HepG2 (cell line): ENCODE measurements around the gene SULT1B1. TPM values are rescaled to one million over a fixed set of nuclear protein-coding genes. Genes with fewer than 3 reads are reported as not detected.

Source experiments
- ATAC-seq: fragments of 200-7000 bp; cut with Tn5 transposase; 3 replicates; pipeline ENCODE4 v1.9.1; 2020; ENCODE audit warnings: mild to moderate bottlenecking, moderate library complexity
- BruUV-seq: library from RNA; stranded (reverse); fragments of 400-500 nt; replicated peaks from 2 replicates; lab custom pipeline; 2021; lab: Mats Ljungman, UMichigan
- CTCF ChIA-PET: fragments of 300-600 bp; formaldehyde crosslinking; extraction: SDS; loops from one replicate; lab custom pipeline; 2021; ENCODE audit warnings: low total read pairs, inconsistent platforms, low intra/inter-chr PET ratio; lab: Yijun Ruan, JAX
- POLR2A ChIA-PET: fragments of 350-600 bp; sonication (Branson Sonifier 250); formaldehyde crosslinking; loops from one replicate; lab custom pipeline; 2020; ENCODE audit warnings: antibody characterized with exemption, inconsistent platforms; lab: Yijun Ruan, JAX
- DNase-seq: peaks from one replicate; pipeline ENCODE4 v3.0.0-alpha.2; 2015; ENCODE audit warnings: low spot score
- FAIRE-seq: peaks from 3 replicates; lab custom pipeline; 2011; peaks lifted over from hg19 to GRCh38; lab: Jason Lieb, UNC
- H2AFZ ChIP-seq: one replicate; pipeline ENCODE4 v1.6.1; 2011; ENCODE audit warnings: low read length, inconsistent platforms
- H3K27ac ChIP-seq: fragments of 300-600 bp; 3 replicates; pipeline ENCODE4 v1.8.0; 2011; ENCODE audit warnings: mixed run types, mild to moderate bottlenecking, mixed read lengths, low read length, inconsistent platforms; ENCODE audit not compliant: insufficient read depth; ENCODE audit errors: extremely low read length
- H3K27me3 ChIP-seq, 2 experiments: fragments of 200-600 bp in 1 of 2; 2 replicates in 1 of 2; 3 replicates in 1 of 2; pipeline versions ENCODE4 v1.6.0 to v1.8.0; 2011; ENCODE audit warnings: low read length in 2 of 2, mild to moderate bottlenecking in 2 of 2, moderate library complexity in 2 of 2, inconsistent platforms in 1 of 2; ENCODE audit not compliant: insufficient read depth in 2 of 2, control insufficient read depth in 1 of 2
- H3K36me3 ChIP-seq, 2 experiments: fragments of 200-600 bp in 1 of 2; replicated peaks in 1 of 2; 2 replicates in 1 of 2; 3 replicates in 1 of 2; pipeline versions ENCODE4 v1.5.1 to v1.8.0; 2011; ENCODE audit warnings: low read length in 2 of 2, inconsistent platforms in 1 of 2; ENCODE audit not compliant: insufficient read depth in 2 of 2, control insufficient read depth in 1 of 2
- H3K4me1 ChIP-seq: 2 replicates; pipeline ENCODE4 v1.5.1; 2012; ENCODE audit warnings: low read length, inconsistent platforms; ENCODE audit not compliant: insufficient read depth
- H3K4me2 ChIP-seq: 2 replicates; pipeline ENCODE4 v1.6.0; 2011; ENCODE audit warnings: low read depth, low read length, inconsistent platforms
- H3K4me3 ChIP-seq, 3 experiments: fragments of 200-600 bp in 1 of 3; sonication (generic), shearing (Covaris generic) in 1 of 3; replicated peaks in 1 of 3; 2 replicates each; pipeline ENCODE4 v1.5.1; 2011 to 2016; ENCODE audit warnings: low read length in 3 of 3, inconsistent platforms in 2 of 3, low read depth in 2 of 3, mild to moderate bottlenecking in 2 of 3, control low read depth in 1 of 3, mixed read lengths in 1 of 3; ENCODE audit not compliant: insufficient read depth in 1 of 3
- H3K79me2 ChIP-seq: one replicate; pipeline ENCODE4 v1.6.1; 2011; ENCODE audit warnings: low read length, inconsistent platforms; ENCODE audit not compliant: insufficient read depth
- H3K9ac ChIP-seq: 2 replicates; pipeline ENCODE4 v1.6.0; 2011; ENCODE audit warnings: mild to moderate bottlenecking, low read depth, low read length, inconsistent platforms; ENCODE audit not compliant: insufficient read depth
- H3K9me3 ChIP-seq: 2 replicates; pipeline ENCODE4 v1.5.1; 2012; ENCODE audit warnings: mild to moderate bottlenecking, low read length
- H4K20me1 ChIP-seq: 2 replicates; pipeline ENCODE4 v1.6.0; 2011; ENCODE audit warnings: inconsistent platforms, mild to moderate bottlenecking, low read length, moderate library complexity; ENCODE audit not compliant: insufficient read depth
- BCLAF1 ChIP-seq: fragments of 450-650 bp; IDR thresholded peaks from 2 replicates; pipeline ENCODE4 v1.6.1; 2017; ENCODE audit warnings: mild to moderate bottlenecking
- CAMTA2 ChIP-seq: sonication (generic); formaldehyde crosslinking; IDR thresholded peaks from 2 replicates; pipeline ENCODE4 v1.4.0; 2020; ENCODE audit warnings: mild to moderate bottlenecking, missing genetic modification reagents, borderline replicate concordance
- CENPX ChIP-seq: sonication (generic); formaldehyde crosslinking; IDR thresholded peaks from 2 replicates; pipeline ENCODE4 v1.9.0; 2021; ENCODE audit warnings: mild to moderate bottlenecking, missing genetic modification reagents, moderate library complexity
- FOSL1 ChIP-seq: sonication (generic); formaldehyde crosslinking; IDR thresholded peaks from 2 replicates; pipeline ENCODE4 v1.9.0; 2021; ENCODE audit warnings: missing genetic modification reagents, borderline replicate concordance
- LBX2 ChIP-seq: sonication (generic); formaldehyde crosslinking; IDR thresholded peaks from 2 replicates; pipeline ENCODE4 v1.5.0; 2020; ENCODE audit warnings: missing genetic modification reagents, mild to moderate bottlenecking, borderline replicate concordance
- MNT ChIP-seq: fragments of 450-650 bp; IDR thresholded peaks from 2 replicates; pipeline ENCODE4 v1.6.1; 2016
- NFYC ChIP-seq: IDR thresholded peaks from 2 replicates; pipeline ENCODE4 v1.6.1; 2016; ENCODE audit warnings: missing genetic modification reagents, missing compliant biosample characterization
- SALL1 ChIP-seq: sonication (generic); formaldehyde crosslinking; IDR thresholded peaks from 2 replicates; pipeline ENCODE4 v1.8.0; 2022; ENCODE audit warnings: mild to moderate bottlenecking, missing genetic modification reagents
- SMAD3 ChIP-seq: sonication (generic); formaldehyde crosslinking; IDR thresholded peaks from 2 replicates; pipeline ENCODE4 v1.4.0; 2020; ENCODE audit warnings: missing genetic modification reagents
- SP5 ChIP-seq: IDR thresholded peaks from 2 replicates; pipeline ENCODE4 v1.6.1; 2016; ENCODE audit warnings: low read depth, borderline replicate concordance
- ZBTB42 ChIP-seq: sonication (generic); formaldehyde crosslinking; IDR thresholded peaks from 2 replicates; pipeline ENCODE4 v1.5.0; 2020; ENCODE audit warnings: mild to moderate bottlenecking, missing genetic modification reagents
- ZNF235 ChIP-seq: sonication (generic); formaldehyde crosslinking; IDR thresholded peaks from 2 replicates; pipeline ENCODE4 v1.8.1; 2023; ENCODE audit warnings: mild to moderate bottlenecking, missing genetic modification reagents, borderline replicate concordance
- ZNF251 ChIP-seq: sonication (generic); formaldehyde crosslinking; IDR thresholded peaks from 2 replicates; pipeline ENCODE4 v1.9.0; 2021; ENCODE audit warnings: mild to moderate bottlenecking, missing genetic modification reagents
- ZNF263 ChIP-seq: sonication (generic); formaldehyde crosslinking; IDR thresholded peaks from 2 replicates; pipeline ENCODE4 v1.4.0; 2020; ENCODE audit warnings: missing genetic modification reagents
- ZNF709 ChIP-seq: sonication (generic); formaldehyde crosslinking; IDR thresholded peaks from 2 replicates; pipeline ENCODE4 v1.5.0; 2020; ENCODE audit warnings: mild to moderate bottlenecking, missing genetic modification reagents
- WGBS: methylation state at CpG from one replicate; pipeline ENCODE4 v1.1.6; 2017; ENCODE audit warnings: low lambda C conversion rate; 5-methylcytosine and 5-hydroxymethylcytosine counted together
- in situ Hi-C: cut with HindIII; loops from 2 replicates; pipeline ENCODE4 v1.10.0; 2017; ENCODE audit warnings: low pct_unique_long_range_greater_than_20kb; ENCODE audit not compliant: extremely low pct_ligation_motif_present
- intact Hi-C: fragments of 100-400 bp; cut with micrococcal nuclease; formaldehyde crosslinking; loops from one replicate; pipeline ENCODE4 v1.10.0; 2022; ENCODE audit not compliant: unreplicated experiment
- polyA plus RNA-seq, 8 experiments: library from polyadenylated mRNA; depleted of rRNA in 3 of 8; stranded (reverse) in 7 of 8; unstranded in 1 of 8; fragments of >200 nt; fragmentation: Illumina TruSeq in 4 of 8; extraction: Trizol in 4 of 8; gene quantifications; 2 replicates each; pipeline versions ENCODE4 v1.2.1 to v1.2.3, GENCODE V29; 2011 to 2016; ENCODE audit warnings: low read depth in 4 of 8, missing spikeins in 1 of 8, mixed read lengths in 1 of 8; ENCODE audit not compliant: insufficient read depth in 1 of 8
- total RNA-seq, 5 experiments: library from RNA; depleted of rRNA; stranded (reverse); fragments of >200 nt; fragmentation: Illumina TruSeq; extraction: Trizol; gene quantifications; 2 replicates each; pipeline ENCODE4 v1.2.3, GENCODE V29; 2016; ENCODE audit warnings: low read depth in 1 of 5
- TF ChIP-seq, protein P1 (sequence below): sonication (generic); formaldehyde crosslinking; IDR thresholded peaks from 2 replicates; pipeline ENCODE4 v1.4.0; 2020; ENCODE audit warnings: missing genetic modification reagents
- TF ChIP-seq, protein P2 (sequence below): sonication (generic); formaldehyde crosslinking; IDR thresholded peaks from 2 replicates; pipeline ENCODE4 v1.4.0; 2020; ENCODE audit warnings: mild to moderate bottlenecking, missing genetic modification reagents

The SULT1B1 gene
- total and polyA plus RNA-seq, 2 of the 13 experiments (the other 11 are each of a cell fraction or from before 2014, with no cell fraction given), result 0.20 to 0.25 TPM

DNA sequence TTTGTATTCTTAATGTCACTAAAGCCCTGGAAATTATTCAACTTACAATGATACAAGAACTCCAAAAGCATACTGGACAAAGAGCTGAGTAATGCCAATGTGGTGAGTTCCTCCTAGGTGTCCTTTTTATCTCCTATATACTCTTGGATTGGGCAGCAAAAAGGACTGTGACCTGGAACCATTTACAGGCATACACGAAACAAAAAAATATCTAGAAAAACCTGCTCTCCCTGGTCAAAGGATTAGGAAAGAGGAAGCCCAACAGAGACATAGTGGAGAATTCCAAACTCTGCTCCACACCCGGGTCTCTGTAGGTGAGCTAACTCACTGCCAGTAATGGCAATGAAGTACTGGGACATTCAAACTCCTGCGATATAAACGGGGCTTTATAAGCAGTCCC, 25.3 kb downstream of the SULT1B1 start (continued):
- TF ChIP-seq LBX2 (CRISPR knock-in tag) (no peak), ZNF709 (no peak), MNT (no peak), ZNF235 (no peak), CAMTA2 (CRISPR knock-in tag) (no peak)
- TF ChIP-seq, protein P1, sequence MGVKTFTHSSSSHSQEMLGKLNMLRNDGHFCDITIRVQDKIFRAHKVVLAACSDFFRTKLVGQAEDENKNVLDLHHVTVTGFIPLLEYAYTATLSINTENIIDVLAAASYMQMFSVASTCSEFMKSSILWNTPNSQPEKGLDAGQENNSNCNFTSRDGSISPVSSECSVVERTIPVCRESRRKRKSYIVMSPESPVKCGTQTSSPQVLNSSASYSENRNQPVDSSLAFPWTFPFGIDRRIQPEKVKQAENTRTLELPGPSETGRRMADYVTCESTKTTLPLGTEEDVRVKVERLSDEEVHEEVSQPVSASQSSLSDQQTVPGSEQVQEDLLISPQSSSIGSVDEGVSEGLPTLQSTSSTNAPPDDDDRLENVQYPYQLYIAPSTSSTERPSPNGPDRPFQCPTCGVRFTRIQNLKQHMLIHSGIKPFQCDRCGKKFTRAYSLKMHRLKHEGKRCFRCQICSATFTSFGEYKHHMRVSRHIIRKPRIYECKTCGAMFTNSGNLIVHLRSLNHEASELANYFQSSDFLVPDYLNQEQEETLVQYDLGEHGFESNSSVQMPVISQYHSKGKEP (CRISPR knock-in tag), result no peak

GRCh38 chr4:69731847-69732246, 28.6 kb downstream of the SULT1B1 start:
- BruUV-seq, result no TSS peak
- Histone ChIP-seq H2AFZ (no peak overlapping the region), H3K27me3 (no peaks in the 10 kb centered on the region), H3K27ac (no peak overlapping the region), H3K36me3 (no peaks in the 10 kb centered on the region), H4K20me1 (no peaks in the 10 kb centered on the region), H3K4me1 (peaks cover 6% of the 10 kb centered on the region; the same call in 1 of the 2 replicates), H3K4me2 (no peak overlapping the region), H3K9ac (no peak overlapping the region), H3K4me3 (no peak overlapping the region), H3K9me3 (no peaks in the 10 kb centered on the region), H3K79me2 (no peaks in the 10 kb centered on the region)
- intact Hi-C loops (no loop called here), in situ Hi-C loops (no loop called here)
- WGBS, result 95% methylated on average over 1 of the region's 1 CpG
- DNase-seq (no peak), ATAC-seq (no peak), FAIRE-seq (no peak)
- ChIA-PET CTCF (no interaction called here), POLR2A (no interaction called here)
- TF ChIP-seq SALL1 (no peak), SMAD3 (CRISPR knock-in tag) (no peak), BCLAF1 (no peak), NFYC (CRISPR knock-in tag) (no peak), ZBTB42 (CRISPR knock-in tag) (no peak), ZNF251 (CRISPR knock-in tag) (no peak), CENPX (CRISPR knock-in tag) (no peak), FOSL1 (CRISPR knock-in tag) (no peak), ZNF263 (CRISPR knock-in tag) (no peak), SP5 (no peak)
- TF ChIP-seq, protein P2, sequence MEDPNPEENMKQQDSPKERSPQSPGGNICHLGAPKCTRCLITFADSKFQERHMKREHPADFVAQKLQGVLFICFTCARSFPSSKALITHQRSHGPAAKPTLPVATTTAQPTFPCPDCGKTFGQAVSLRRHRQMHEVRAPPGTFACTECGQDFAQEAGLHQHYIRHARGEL (CRISPR knock-in tag), result no peak
